Effector memory CD4-positive, alpha-beta T cell (primary cell): ENCODE results near the gene PLAC8.
"Not testable (repeated sequence)": the region's sequence is repeated elsewhere in the genome, so short reads cannot be mapped to it uniquely, and the experiment has no call there.

Experiments used
- DNase-seq, 3 donors: peaks; one replicate each; pipeline ENCODE4 v3.0.0-alpha.2; 2020
- H3K27ac ChIP-seq: 2 replicates; pipeline ENCODE4 v1.7.0; 2013; ENCODE audit warnings: mild to moderate bottlenecking, low read length, moderate library complexity; ENCODE audit not compliant: insufficient read depth, poor library complexity, severe bottlenecking
- H3K27me3 ChIP-seq: replicated peaks from 2 replicates; pipeline ENCODE4 v1.7.0; 2013; ENCODE audit warnings: mild to moderate bottlenecking, low read length; ENCODE audit not compliant: insufficient read depth, control insufficient read depth, poor library complexity, severe bottlenecking
- H3K36me3 ChIP-seq: 2 replicates; pipeline ENCODE4 v1.7.0; 2013; ENCODE audit warnings: mild to moderate bottlenecking, low read length, moderate library complexity; ENCODE audit not compliant: control insufficient read depth, insufficient read depth
- H3K4me1 ChIP-seq: 2 replicates; pipeline ENCODE4 v1.7.0; 2013; ENCODE audit warnings: low read length, mild to moderate bottlenecking; ENCODE audit not compliant: control insufficient read depth, insufficient read depth, poor library complexity, severe bottlenecking
- H3K4me3 ChIP-seq: 2 replicates; pipeline ENCODE4 v1.7.0; 2013; ENCODE audit warnings: low read length, low read depth, mild to moderate bottlenecking; ENCODE audit not compliant: insufficient read depth, poor library complexity, severe bottlenecking
- H3K9me3 ChIP-seq: 2 replicates; pipeline ENCODE4 v1.7.0; 2013; ENCODE audit warnings: mild to moderate bottlenecking, low read length, moderate library complexity; ENCODE audit not compliant: control insufficient read depth
- total RNA-seq, 3 donors: gene quantifications; one replicate each; lab custom pipeline; 2026; lab: John Stamatoyannopoulos, UW

Gene PLAC8
- total RNA-seq = 87.0 to 124 (median 89.3) reads per million in 3 donors

- peaks cover 24% of the 10 kb centered on the region for H3K4me1 ChIP-seq
- peak in 2 of 3 donors; percentile 27 to 32 for DNase-seq
These were observed at the start of gene PLAC8 for GRCh38 chr4:83114576-83114975. Gene PLAC8 (minus strand): TSS chr4:83114729. CDS start chr4:83107921, 6,808 bp downstream.

GRCh38 chr4:83153417-83153816 is 38.9 kb upstream of the PLAC8 start:
- H3K9me3 ChIP-seq = no peaks in the 10 kb centered on the region
- no peak for DNase-seq
- no peaks in the 10 kb centered on the region for H3K27me3 ChIP-seq
- H3K4me1 ChIP-seq = no peaks in the 10 kb centered on the region
- no peak overlapping the region for H3K4me3 ChIP-seq
- no peaks in the 10 kb centered on the region for H3K36me3 ChIP-seq
- no peak overlapping the region for H3K27ac ChIP-seq

More at GRCh38 chr4:83114576-83114975, at the start of gene PLAC8:
- H3K27ac ChIP-seq = peak within 1 kb of the TSS; percentile 71
- no peaks in the 10 kb centered on the region for H3K9me3 ChIP-seq
- no peaks in the 10 kb centered on the region for H3K27me3 ChIP-seq
- no peaks in the 10 kb centered on the region for H3K36me3 ChIP-seq
- H3K4me3 ChIP-seq = peak within 1 kb of the TSS; percentile 60

- Histone ChIP-seq H3K9me3 (no peaks in the 10 kb centered on the region), H3K27ac (no peak overlapping the region), H3K4me1 (no peaks in the 10 kb centered on the region), H3K27me3 (no peaks in the 10 kb centered on the region), H3K4me3 (no peak overlapping the region), H3K36me3 (no peaks in the 10 kb centered on the region)
- DNase-seq = no peak
These were observed 38.2 kb upstream of the PLAC8 start for GRCh38 chr4:83152746-83153145.

GRCh38 chr4:83151651-83152050 is 37.1 kb upstream of the PLAC8 start:
- H3K36me3 ChIP-seq = no peaks in the 10 kb centered on the region
- H3K27me3 ChIP-seq = no peaks in the 10 kb centered on the region
- DNase-seq = no peak
- H3K4me1 ChIP-seq = no peaks in the 10 kb centered on the region
- no peak overlapping the region for H3K27ac ChIP-seq
- H3K4me3 ChIP-seq = no peak overlapping the region
- no peaks in the 10 kb centered on the region for H3K9me3 ChIP-seq

GRCh38 chr4:83150653-83151330 is 36.3 kb upstream of the PLAC8 start:
- no peak for DNase-seq
- no peaks in the 10 kb centered on the region for H3K9me3 ChIP-seq
- H3K4me3 ChIP-seq = no peak overlapping the region
- H3K4me1 ChIP-seq = no peaks in the 10 kb centered on the region
- H3K36me3 ChIP-seq = no peaks in the 10 kb centered on the region
- no peak overlapping the region for H3K27ac ChIP-seq
- H3K27me3 ChIP-seq = no peaks in the 10 kb centered on the region

- H3K4me1 ChIP-seq = no peaks in the 10 kb centered on the region
These were observed 35.5 kb upstream of the PLAC8 start for GRCh38 chr4:83149865-83150652.

GRCh38 chr4:83146841-83147240 is 32.3 kb upstream of the PLAC8 start:
- no peaks in the 10 kb centered on the region for H3K4me1 ChIP-seq
- no peaks in the 10 kb centered on the region for H3K27me3 ChIP-seq
- H3K27ac ChIP-seq = no peak overlapping the region
- no peaks in the 10 kb centered on the region for H3K9me3 ChIP-seq
- H3K4me3 ChIP-seq = no peak overlapping the region
- no peaks in the 10 kb centered on the region for H3K36me3 ChIP-seq
- no peak for DNase-seq

More at GRCh38 chr4:83149865-83150652, 35.5 kb upstream of the PLAC8 start:
- H3K4me3 ChIP-seq = no peak overlapping the region
- no peaks in the 10 kb centered on the region for H3K36me3 ChIP-seq
- H3K27ac ChIP-seq = no peak overlapping the region
- no peaks in the 10 kb centered on the region for H3K9me3 ChIP-seq
- DNase-seq = no peak
- no peaks in the 10 kb centered on the region for H3K27me3 ChIP-seq

GRCh38 chr4:83145776-83146175 is 31.2 kb upstream of the PLAC8 start:
- DNase-seq, H3K4me1 ChIP-seq, H3K9me3 ChIP-seq, H3K27ac ChIP-seq, H3K4me3 ChIP-seq, H3K36me3 ChIP-seq, H3K27me3 ChIP-seq: not testable (repeated sequence)

GRCh38 chr4:83139514-83140156 is 25.1 kb upstream of the PLAC8 start:
- Histone ChIP-seq H3K4me3 (no peak overlapping the region), H3K27ac (no peak overlapping the region), H3K36me3 (no peaks in the 10 kb centered on the region), H3K9me3 (no peaks in the 10 kb centered on the region), H3K4me1 (no peaks in the 10 kb centered on the region), H3K27me3 (no peaks in the 10 kb centered on the region)
- no peak for DNase-seq

GRCh38 chr4:83138946-83139345 is 24.4 kb upstream of the PLAC8 start:
- Histone ChIP-seq H3K4me1 (no peaks in the 10 kb centered on the region), H3K36me3 (no peaks in the 10 kb centered on the region), H3K27me3 (no peaks in the 10 kb centered on the region), H3K4me3 (no peak overlapping the region), H3K27ac (no peak overlapping the region), H3K9me3 (no peaks in the 10 kb centered on the region)
- no peak for DNase-seq
